ENCODE data around the gene NKX2-4. TPM values are rescaled to one million over a fixed set of nuclear protein-coding genes. Genes with fewer than 3 reads are reported as not detected.

Gene NKX2-4
- polyA plus RNA-seq, 2 of the 4 experiments (the other 2 are of a cell fraction), result not detected

- TF ChIP-seq, protein P1, sequence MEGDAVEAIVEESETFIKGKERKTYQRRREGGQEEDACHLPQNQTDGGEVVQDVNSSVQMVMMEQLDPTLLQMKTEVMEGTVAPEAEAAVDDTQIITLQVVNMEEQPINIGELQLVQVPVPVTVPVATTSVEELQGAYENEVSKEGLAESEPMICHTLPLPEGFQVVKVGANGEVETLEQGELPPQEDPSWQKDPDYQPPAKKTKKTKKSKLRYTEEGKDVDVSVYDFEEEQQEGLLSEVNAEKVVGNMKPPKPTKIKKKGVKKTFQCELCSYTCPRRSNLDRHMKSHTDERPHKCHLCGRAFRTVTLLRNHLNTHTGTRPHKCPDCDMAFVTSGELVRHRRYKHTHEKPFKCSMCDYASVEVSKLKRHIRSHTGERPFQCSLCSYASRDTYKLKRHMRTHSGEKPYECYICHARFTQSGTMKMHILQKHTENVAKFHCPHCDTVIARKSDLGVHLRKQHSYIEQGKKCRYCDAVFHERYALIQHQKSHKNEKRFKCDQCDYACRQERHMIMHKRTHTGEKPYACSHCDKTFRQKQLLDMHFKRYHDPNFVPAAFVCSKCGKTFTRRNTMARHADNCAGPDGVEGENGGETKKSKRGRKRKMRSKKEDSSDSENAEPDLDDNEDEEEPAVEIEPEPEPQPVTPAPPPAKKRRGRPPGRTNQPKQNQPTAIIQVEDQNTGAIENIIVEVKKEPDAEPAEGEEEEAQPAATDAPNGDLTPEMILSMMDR (IDR thresholded peaks at IDR 0.05), result no peak
- no peak for TF ChIP-seq HEYL (CRISPR knock-in tag; IDR thresholded peaks at IDR 0.05)
- no peak for TF ChIP-seq MAFK (IDR thresholded peaks at IDR 0.05; ENCODE audit: partially characterized antibody)
- no peak for TF ChIP-seq MAZ (IDR thresholded peaks at IDR 0.05; ENCODE audit: borderline replicate concordance, low read depth, low read length)
- TF ChIP-seq JUNB (IDR thresholded peaks at IDR 0.05), result no peak
- TF ChIP-seq, protein P2, sequence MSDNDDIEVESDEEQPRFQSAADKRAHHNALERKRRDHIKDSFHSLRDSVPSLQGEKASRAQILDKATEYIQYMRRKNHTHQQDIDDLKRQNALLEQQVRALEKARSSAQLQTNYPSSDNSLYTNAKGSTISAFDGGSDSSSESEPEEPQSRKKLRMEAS (IDR thresholded peaks at IDR 0.05), result no peak
- no peak for TF ChIP-seq RARB (CRISPR knock-in tag; IDR thresholded peaks at IDR 0.05)
- no peaks in the 10 kb centered on the region for H3K9me3 ChIP-seq
- H3K4me2 ChIP-seq, result no peak overlapping the region
- no peak overlapping the region for H3K27ac ChIP-seq
- CTCF ChIA-PET, result interaction anchor here (1.3 kb wide), 1 partner anchor 121 kb away, joined by 5 read pairs; no protein-coding TSS in a partner anchor
- no peak overlapping the region for H3K4me3 ChIP-seq
- peaks cover 12% of the 10 kb centered on the region; the same call in 2 of the 3 replicates for H3K4me1 ChIP-seq
- DNase-seq (ENCODE audit: low read depth in 1 of 2, low spot score in 1 of 2), result no peak
- FAIRE-seq, result no peak
- ATAC-seq, result no peak
- POLR2A ChIA-PET, result no interaction called here
Measured at GRCh38 chr20:21356386-21356785, 40.9 kb downstream of the NKX2-4 start.

- H3K4me3 ChIP-seq, result no peak overlapping the region
- POLR2A ChIA-PET, result no interaction called here
- no peaks in the 10 kb centered on the region for H3K9me3 ChIP-seq
- WGBS (ENCODE audit: missing lambda C conversion rate), result 2% methylated on average over 1 of the region's 1 CpG
- H3K4me1 ChIP-seq, result peaks cover 9% of the 10 kb centered on the region; the same call in 2 of the 3 replicates
- no peak for ATAC-seq
- CTCF ChIA-PET, result no interaction called here
- TF ChIP-seq CBX2 (IDR thresholded peaks at IDR 0.05; ENCODE audit: borderline replicate concordance, low read depth) (no peak), MAZ (IDR thresholded peaks at IDR 0.05; ENCODE audit: borderline replicate concordance, low read depth, low read length) (no peak), JUN (IDR thresholded peaks at IDR 0.05) (no peak), EHMT2 (IDR thresholded peaks at IDR 0.05; ENCODE audit: low read depth) (no peak), HOXB5 (CRISPR knock-in tag; IDR thresholded peaks at IDR 0.05) (no peak), HOXA7 (CRISPR knock-in tag; IDR thresholded peaks at IDR 0.05) (no peak), ZFP36 (IDR thresholded peaks at IDR 0.05; ENCODE audit: borderline replicate concordance, partially characterized antibody) (no peak), BCL3 (IDR thresholded peaks at IDR 0.05) (no peak), HOXB13 (CRISPR knock-in tag; IDR thresholded peaks at IDR 0.05; ENCODE audit: low read depth) (no peak), POLR2AphosphoS2 (conservative IDR thresholded peaks at IDR 0.05; ENCODE audit: low read length) (no peak)
- TF ChIP-seq, protein P1 (IDR thresholded peaks at IDR 0.05), result no peak
- peak; percentile 36 for FAIRE-seq
- H3K27ac ChIP-seq, result no peak overlapping the region
- H3K4me2 ChIP-seq, result no peak overlapping the region
- DNase-seq (ENCODE audit: low read depth in 1 of 2, low spot score in 1 of 2), result no peak
Measured at GRCh38 chr20:21355981-21356380, 41.3 kb downstream of the NKX2-4 start.

DNA sequence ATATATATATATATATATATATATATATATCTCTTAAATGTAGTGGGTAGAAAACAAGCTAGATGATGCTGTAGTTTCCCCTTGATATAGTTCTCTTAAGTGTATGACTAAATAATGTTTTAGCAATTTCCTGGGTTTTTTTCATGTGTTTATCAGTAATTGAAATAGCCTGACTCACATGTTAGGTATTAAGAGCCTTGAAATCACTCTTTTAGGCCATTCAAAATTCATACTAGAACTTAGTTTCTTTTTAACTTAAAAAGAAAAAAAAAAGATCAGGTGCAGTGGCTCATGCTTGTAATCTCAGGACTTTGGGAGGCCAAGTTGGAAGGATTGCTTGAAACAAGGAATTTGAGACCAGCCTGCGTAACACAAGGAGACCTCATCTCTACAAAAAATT lies 44.1 kb downstream of the NKX2-4 start:
- Histone ChIP-seq H3K4me3 (no peak overlapping the region), H3K9me3 (no peaks in the 10 kb centered on the region), H3K4me2 (no peak overlapping the region), H3K27ac (no peak overlapping the region), H3K4me1 (0 out of 3 replicates have a peak, but pooled peaks cover 3% of the 10 kb centered on the region)
- DNase-seq (ENCODE audit: low read depth in 1 of 2, low spot score in 1 of 2) (no peak), FAIRE-seq (no peak), ATAC-seq (no peak)
- ChIA-PET CTCF (interaction anchor here (0.7 to 2.7 kb wide), 3 partner anchors 22 to 1804 kb away, joined by 4 to 10 read pairs (median 4); no protein-coding TSS in a partner anchor), POLR2A (interaction anchor here (1.0 kb wide), 1 partner anchor 50 kb away, joined by 5 read pairs; the partner anchor contains the start of gene XRN2)
- WGBS (ENCODE audit: missing lambda C conversion rate), result 95% methylated on average over 1 of the region's 1 CpG
- TF ChIP-seq HMGXB4 (CRISPR knock-in tag; IDR thresholded peaks at IDR 0.05; ENCODE audit: borderline replicate concordance) (no peak), HEYL (CRISPR knock-in tag; IDR thresholded peaks at IDR 0.05) (no peak), FOSL2 (IDR thresholded peaks at IDR 0.05) (no peak), FOSL2 (CRISPR knock-in tag; IDR thresholded peaks at IDR 0.05) (no peak), ZNF302 (CRISPR knock-in tag; IDR thresholded peaks at IDR 0.05) (no peak), ZSCAN20 (CRISPR knock-in tag; IDR thresholded peaks at IDR 0.05) (no peak), ZC3H11A (IDR thresholded peaks at IDR 0.05) (no peak), CHD2 (IDR thresholded peaks at IDR 0.05; ENCODE audit: low read length, partially characterized antibody) (no peak), CEBPB (IDR thresholded peaks at IDR 0.05) (no peak), RNF2 (IDR thresholded peaks at IDR 0.05; ENCODE audit: borderline replicate concordance, low read depth) (no peak), KDM5A (IDR thresholded peaks at IDR 0.05) (no peak), NPAS2 (CRISPR knock-in tag; IDR thresholded peaks at IDR 0.05; ENCODE audit: borderline replicate concordance) (no peak), CHD4 (IDR thresholded peaks at IDR 0.05; ENCODE audit: borderline replicate concordance) (no peak), EP300 (IDR thresholded peaks at IDR 0.05) (no peak)

All from A549 (cell line).